ENCODE measurements around the gene ABLIM3. TPM values are rescaled to one million over a fixed set of nuclear protein-coding genes. Genes with fewer than 3 reads are reported as not detected.
A peak's percentile ranks its signal among the peaks of the same experiment; 100 is the strongest.

Gene ABLIM3
- polyA plus RNA-seq, 1 donor, result 7.2 TPM

GRCh38 chr5:149188383-149188782, 47.1 kb downstream of the ABLIM3 start:
- Histone ChIP-seq H3K27ac (ENCODE audit: low read length) (no peak overlapping the region), H3K4me3 (ENCODE audit: low read length) (no peak overlapping the region), H3K27me3 (ENCODE audit: control insufficient read depth, insufficient read depth, low read length) (no peaks in the 10 kb centered on the region), H3K36me3 (ENCODE audit: control insufficient read depth, insufficient read depth, low read length) (no peaks in the 10 kb centered on the region), H3K4me1 (ENCODE audit: control insufficient read depth, insufficient read depth, low read length) (no peaks in the 10 kb centered on the region), H3K9me3 (ENCODE audit: control insufficient read depth, low read depth, low read length) (no peaks in the 10 kb centered on the region)
- DNase-seq, result no peak
- 80% methylated on average over 1 of the region's 3 CpGs for WGBS (ENCODE audit: insufficient coverage, low lambda C conversion rate)

GRCh38 chr5:149195337-149195887, 54.1 kb downstream of the ABLIM3 start:
- H3K4me3 ChIP-seq (ENCODE audit: low read length), result no peak overlapping the region
- no peak for DNase-seq
- WGBS (ENCODE audit: insufficient coverage, low lambda C conversion rate), result 100% methylated on average over 1 of the region's 9 CpGs
- H3K9me3 ChIP-seq (ENCODE audit: control insufficient read depth, low read depth, low read length), result no peaks in the 10 kb centered on the region
- H3K27ac ChIP-seq (ENCODE audit: low read length), result no peak overlapping the region
- H3K36me3 ChIP-seq (ENCODE audit: control insufficient read depth, insufficient read depth, low read length), result no peaks in the 10 kb centered on the region
- H3K4me1 ChIP-seq (ENCODE audit: control insufficient read depth, insufficient read depth, low read length), result no peaks in the 10 kb centered on the region
- no peaks in the 10 kb centered on the region for H3K27me3 ChIP-seq (ENCODE audit: control insufficient read depth, insufficient read depth, low read length)

GRCh38 chr5:149195962-149196361, 54.7 kb downstream of the ABLIM3 start:
- no peak overlapping the region for H3K4me3 ChIP-seq (ENCODE audit: low read length)
- no peak for DNase-seq
- no peak overlapping the region for H3K27ac ChIP-seq (ENCODE audit: low read length)
- no CpG with 5 or more reads among the region's 1 CpG for WGBS (ENCODE audit: insufficient coverage, low lambda C conversion rate)
- H3K36me3 ChIP-seq (ENCODE audit: control insufficient read depth, insufficient read depth, low read length), result no peaks in the 10 kb centered on the region
- no peaks in the 10 kb centered on the region for H3K9me3 ChIP-seq (ENCODE audit: control insufficient read depth, low read depth, low read length)
- no peaks in the 10 kb centered on the region for H3K4me1 ChIP-seq (ENCODE audit: control insufficient read depth, insufficient read depth, low read length)
- no peaks in the 10 kb centered on the region for H3K27me3 ChIP-seq (ENCODE audit: control insufficient read depth, insufficient read depth, low read length)

GRCh38 chr5:149198148-149198547, 56.9 kb downstream of the ABLIM3 start:
- H3K27ac ChIP-seq (ENCODE audit: low read length), result no peak overlapping the region
- H3K4me1 ChIP-seq (ENCODE audit: control insufficient read depth, insufficient read depth, low read length), result no peaks in the 10 kb centered on the region
- no peaks in the 10 kb centered on the region for H3K36me3 ChIP-seq (ENCODE audit: control insufficient read depth, insufficient read depth, low read length)
- H3K9me3 ChIP-seq (ENCODE audit: control insufficient read depth, low read depth, low read length), result no peaks in the 10 kb centered on the region
- H3K27me3 ChIP-seq (ENCODE audit: control insufficient read depth, insufficient read depth, low read length), result peaks cover 2% of the 10 kb centered on the region
- no CpG with 5 or more reads among the region's 9 CpGs for WGBS (ENCODE audit: insufficient coverage, low lambda C conversion rate)
- DNase-seq, result no peak
- H3K4me3 ChIP-seq (ENCODE audit: low read length), result no peak overlapping the region

GRCh38 chr5:149200355-149200754, 59.1 kb downstream of the ABLIM3 start:
- H3K27ac ChIP-seq (ENCODE audit: low read length), result no peak overlapping the region
- H3K4me3 ChIP-seq (ENCODE audit: low read length), result no peak overlapping the region
- no CpG with 5 or more reads among the region's 6 CpGs for WGBS (ENCODE audit: insufficient coverage, low lambda C conversion rate)

GRCh38 chr5:149201121-149201637, 59.9 kb downstream of the ABLIM3 start:
- H3K27ac ChIP-seq (ENCODE audit: low read length), result no peak overlapping the region
- H3K27me3 ChIP-seq (ENCODE audit: control insufficient read depth, insufficient read depth, low read length), result peaks cover 2% of the 10 kb centered on the region
- no peak for DNase-seq
- no CpG with 5 or more reads among the region's 6 CpGs for WGBS (ENCODE audit: insufficient coverage, low lambda C conversion rate)
- no peaks in the 10 kb centered on the region for H3K9me3 ChIP-seq (ENCODE audit: control insufficient read depth, low read depth, low read length)
- no peak overlapping the region for H3K4me3 ChIP-seq (ENCODE audit: low read length)
- H3K36me3 ChIP-seq (ENCODE audit: control insufficient read depth, insufficient read depth, low read length), result no peaks in the 10 kb centered on the region
- H3K4me1 ChIP-seq (ENCODE audit: control insufficient read depth, insufficient read depth, low read length), result no peaks in the 10 kb centered on the region

More at GRCh38 chr5:149200355-149200754, 59.1 kb downstream of the ABLIM3 start:
- no peak for DNase-seq
- Histone ChIP-seq H3K4me1 (ENCODE audit: control insufficient read depth, insufficient read depth, low read length) (no peaks in the 10 kb centered on the region), H3K27me3 (ENCODE audit: control insufficient read depth, insufficient read depth, low read length) (peaks cover 2% of the 10 kb centered on the region), H3K36me3 (ENCODE audit: control insufficient read depth, insufficient read depth, low read length) (no peaks in the 10 kb centered on the region), H3K9me3 (ENCODE audit: control insufficient read depth, low read depth, low read length) (no peaks in the 10 kb centered on the region)

- H3K36me3 ChIP-seq (ENCODE audit: control insufficient read depth, insufficient read depth, low read length), result no peaks in the 10 kb centered on the region
- peaks cover 2% of the 10 kb centered on the region for H3K27me3 ChIP-seq (ENCODE audit: control insufficient read depth, insufficient read depth, low read length)
- H3K9me3 ChIP-seq (ENCODE audit: control insufficient read depth, low read depth, low read length), result no peaks in the 10 kb centered on the region
- DNase-seq, result no peak
- H3K27ac ChIP-seq (ENCODE audit: low read length), result no peak overlapping the region
- no peaks in the 10 kb centered on the region for H3K4me1 ChIP-seq (ENCODE audit: control insufficient read depth, insufficient read depth, low read length)
- no peak overlapping the region for H3K4me3 ChIP-seq (ENCODE audit: low read length)
- WGBS (ENCODE audit: insufficient coverage, low lambda C conversion rate), result no CpG with 5 or more reads among the region's 1 CpG
Measured at GRCh38 chr5:149202910-149203451, 61.7 kb downstream of the ABLIM3 start.

- H3K36me3 ChIP-seq (ENCODE audit: control insufficient read depth, insufficient read depth, low read length), result no peaks in the 10 kb centered on the region
- H3K4me1 ChIP-seq (ENCODE audit: control insufficient read depth, insufficient read depth, low read length), result no peaks in the 10 kb centered on the region
- H3K9me3 ChIP-seq (ENCODE audit: control insufficient read depth, low read depth, low read length), result no peaks in the 10 kb centered on the region
- WGBS (ENCODE audit: insufficient coverage, low lambda C conversion rate), result 83% methylated on average over 1 of the region's 4 CpGs
- H3K27me3 ChIP-seq (ENCODE audit: control insufficient read depth, insufficient read depth, low read length), result peaks cover 2% of the 10 kb centered on the region
- no peak for DNase-seq
- no peak overlapping the region for H3K27ac ChIP-seq (ENCODE audit: low read length)
- H3K4me3 ChIP-seq (ENCODE audit: low read length), result no peak overlapping the region
Measured at GRCh38 chr5:149203921-149204441, 62.7 kb downstream of the ABLIM3 start.

- H3K27ac ChIP-seq (ENCODE audit: low read length), result peak overlapping the region; percentile 27
- peak in 1 of 2 donors; percentile 30 for DNase-seq
- no peaks in the 10 kb centered on the region for H3K4me1 ChIP-seq (ENCODE audit: control insufficient read depth, insufficient read depth, low read length)
- no CpG with 5 or more reads among the region's 10 CpGs for WGBS (ENCODE audit: insufficient coverage, low lambda C conversion rate)
- peaks cover 5% of the 10 kb centered on the region for H3K27me3 ChIP-seq (ENCODE audit: control insufficient read depth, insufficient read depth, low read length)
- no peaks in the 10 kb centered on the region for H3K36me3 ChIP-seq (ENCODE audit: control insufficient read depth, insufficient read depth, low read length)
- H3K9me3 ChIP-seq (ENCODE audit: control insufficient read depth, low read depth, low read length), result no peaks in the 10 kb centered on the region
- no peak overlapping the region for H3K4me3 ChIP-seq (ENCODE audit: low read length)
Measured at GRCh38 chr5:149205625-149206523, 64.6 kb downstream of the ABLIM3 start.

GRCh38 chr5:149206524-149207141, 65.3 kb downstream of the ABLIM3 start:
- no peak overlapping the region for H3K27ac ChIP-seq (ENCODE audit: low read length)

More at GRCh38 chr5:149206524-149207141, 65.3 kb downstream of the ABLIM3 start:
- WGBS (ENCODE audit: insufficient coverage, low lambda C conversion rate), result no CpG with 5 or more reads among the region's 10 CpGs
- no peak for DNase-seq
- Histone ChIP-seq H3K27me3 (ENCODE audit: control insufficient read depth, insufficient read depth, low read length) (peaks cover 3% of the 10 kb centered on the region), H3K4me3 (ENCODE audit: low read length) (no peak overlapping the region), H3K4me1 (ENCODE audit: control insufficient read depth, insufficient read depth, low read length) (no peaks in the 10 kb centered on the region), H3K9me3 (ENCODE audit: control insufficient read depth, low read depth, low read length) (no peaks in the 10 kb centered on the region), H3K36me3 (ENCODE audit: control insufficient read depth, insufficient read depth, low read length) (no peaks in the 10 kb centered on the region)
